NCI-H526 treated with DMSO at 0.1 percent for 48 hours (cell line): ENCODE results near the gene KIAA0319L.
A peak's percentile ranks its signal among the peaks of the same experiment; 100 is the strongest.

Source experiments
- DNase-seq: peaks from one replicate; lab custom pipeline; 2025; lab: John Stamatoyannopoulos, UW

Gene KIAA0319L

GRCh38 chr1:35561972-35562680 lies 4.9 kb upstream of the KIAA0319L start:
- DNase-seq, result no peak

- no peak for DNase-seq
Measured at GRCh38 chr1:35561297-35561971, 4.2 kb upstream of the KIAA0319L start.

- no peak for DNase-seq
Measured at GRCh38 chr1:35560256-35561225, 3.3 kb upstream of the KIAA0319L start.

- no peak for DNase-seq
Measured at GRCh38 chr1:35559317-35559944, 2.2 kb upstream of the KIAA0319L start.

- DNase-seq, result no peak
Measured at GRCh38 chr1:35558374-35559316, 1.4 kb upstream of the KIAA0319L start.

GRCh38 chr1:35557611-35558373 lies 589 bp upstream of the KIAA0319L start, which contains the start of gene NCDN:
NCDN (plus strand) TSS chr1:35557799; CDS start chr1:35558191, 392 bp downstream.
- peak; percentile 97 for DNase-seq

- no peak for DNase-seq
Measured at GRCh38 chr1:35556484-35557117, 602 bp downstream of the KIAA0319L start.

GRCh38 chr1:35555601-35556477 lies 1.4 kb downstream of the KIAA0319L start:
- DNase-seq, result no peak

GRCh38 chr1:35555212-35555584 lies 2.0 kb downstream of the KIAA0319L start:
- no peak for DNase-seq

- no peak for DNase-seq
Measured at GRCh38 chr1:35554266-35555211, 2.7 kb downstream of the KIAA0319L start.

- no peak for DNase-seq
Measured at GRCh38 chr1:35553851-35554250, 3.4 kb downstream of the KIAA0319L start.

GRCh38 chr1:35546614-35547013 lies 10.6 kb downstream of the KIAA0319L start:
- DNase-seq, result no peak

GRCh38 chr1:35544976-35545375 lies 12.2 kb downstream of the KIAA0319L start:
- peak; percentile 27 for DNase-seq

GRCh38 chr1:35539824-35540261 lies 17.4 kb downstream of the KIAA0319L start:
- no peak for DNase-seq

GRCh38 chr1:35539073-35539823 lies 18.0 kb downstream of the KIAA0319L start:
- no peak for DNase-seq

- DNase-seq, result no peak
Measured at GRCh38 chr1:35537806-35538205, 19.4 kb downstream of the KIAA0319L start.
